IMR-90 (cell line): ENCODE results near the gene P3R3URF. TPM values are rescaled to one million over a fixed set of nuclear protein-coding genes. Genes with fewer than 3 reads are reported as not detected.

Source experiments
- ATAC-seq: fragments of 200-7000 bp; cut with Tn5 transposase; 2 replicates; pipeline ENCODE4 v1.9.1; 2020; ENCODE audit warnings: low read depth, mild to moderate bottlenecking, moderate library complexity
- BruUV-seq: library from RNA; stranded (reverse); fragments of 400-500 nt; replicated peaks from 2 replicates; lab custom pipeline; 2021; lab: Mats Ljungman, UMichigan
- CTCF ChIA-PET: fragments of 300-600 bp; formaldehyde crosslinking; extraction: SDS; loops from one replicate; lab custom pipeline; 2021; ENCODE audit warnings: antibody characterized with exemption; lab: Yijun Ruan, JAX
- POLR2A ChIA-PET: fragments of 300-600 bp; sonication (Branson Sonifier 250); formaldehyde crosslinking; loops from one replicate; lab custom pipeline; 2022; ENCODE audit warnings: antibody characterized with exemption; ENCODE audit not compliant: unreplicated experiment; lab: Charles Lee
- DNase-seq: peaks from one replicate; pipeline ENCODE4 v3.0.0; 2013
- H2AFZ ChIP-seq: replicated peaks from 2 replicates; pipeline ENCODE3; 2013; ENCODE audit warnings: low read length, mild to moderate bottlenecking; ENCODE audit not compliant: poor library complexity
- H2AK5ac ChIP-seq: 2 replicates; pipeline ENCODE4 v1.6.1; 2013; ENCODE audit warnings: low read depth, low read length, inconsistent platforms
- H2AK9ac ChIP-seq: replicated peaks from 2 replicates; pipeline ENCODE3; 2013; ENCODE audit warnings: mild to moderate bottlenecking, low read depth, low read length, moderate library complexity; ENCODE audit not compliant: poor library complexity
- H2BK120ac ChIP-seq: 2 replicates; pipeline ENCODE4 v1.6.1; 2013; ENCODE audit warnings: low read depth, low read length, inconsistent platforms
- H2BK15ac ChIP-seq: 3 replicates; pipeline ENCODE4 v1.6.1; 2013; ENCODE audit warnings: low read depth, low read length, inconsistent platforms
- H2BK20ac ChIP-seq: 2 replicates; pipeline ENCODE4 v1.6.1; 2013; ENCODE audit warnings: low read depth, mild to moderate bottlenecking, inconsistent platforms, low read length, moderate library complexity
- H2BK5ac ChIP-seq: 2 replicates; pipeline ENCODE4 v1.6.1; 2013; ENCODE audit warnings: mild to moderate bottlenecking, low read depth, low read length, inconsistent platforms; ENCODE audit not compliant: poor library complexity, severe bottlenecking
- H3K14ac ChIP-seq: replicated peaks from 2 replicates; pipeline ENCODE4 v1.6.1; 2013; ENCODE audit warnings: low read depth, low read length, inconsistent platforms
- H3K18ac ChIP-seq: 2 replicates; pipeline ENCODE4 v1.6.1; 2013; ENCODE audit warnings: low read depth, low read length, control low read depth
- H3K23ac ChIP-seq: 2 replicates; pipeline ENCODE4 v1.6.1; 2013; ENCODE audit warnings: low read depth, low read length, inconsistent platforms
- H3K27ac ChIP-seq: 2 replicates; pipeline ENCODE4 v1.5.1; 2013; ENCODE audit warnings: mild to moderate bottlenecking, control low read depth, low read length; ENCODE audit not compliant: insufficient read depth
- H3K27me3 ChIP-seq: 2 replicates; pipeline ENCODE4 v1.6.1; 2013; ENCODE audit warnings: low read length; ENCODE audit not compliant: control insufficient read depth, insufficient read depth
- H3K36me3 ChIP-seq: 2 replicates; pipeline ENCODE4 v1.6.1; 2013; ENCODE audit warnings: low read length, mixed read lengths; ENCODE audit not compliant: control insufficient read depth, insufficient read depth
- H3K4ac ChIP-seq: 2 replicates; pipeline ENCODE4 v1.6.1; 2013; ENCODE audit warnings: low read depth, low read length, inconsistent platforms
- H3K4me1 ChIP-seq: 2 replicates; pipeline ENCODE4 v1.6.1; 2013; ENCODE audit warnings: low read length, mixed read lengths; ENCODE audit not compliant: control insufficient read depth, insufficient read depth
- H3K4me2 ChIP-seq: 2 replicates; pipeline ENCODE4 v1.6.1; 2013; ENCODE audit warnings: low read depth, mild to moderate bottlenecking, control low read depth, low read length, moderate library complexity
- H3K4me3 ChIP-seq: 2 replicates; pipeline ENCODE4 v1.5.1; 2013; ENCODE audit warnings: low read depth, mild to moderate bottlenecking, control low read depth, low read length, moderate library complexity; ENCODE audit not compliant: insufficient read depth
- H3K56ac ChIP-seq: 2 replicates; pipeline ENCODE4 v1.6.1; 2013; ENCODE audit warnings: low read length, inconsistent platforms; ENCODE audit not compliant: insufficient read depth; ENCODE audit errors: extremely low read depth
- H3K79me1 ChIP-seq, 2 experiments: 2 replicates each; pipeline ENCODE4 v1.6.1; 2013; ENCODE audit warnings: low read length in 2 of 2, inconsistent platforms in 1 of 2, low read depth in 1 of 2
- H3K9ac ChIP-seq: 2 replicates; pipeline ENCODE4 v1.6.1; 2013; ENCODE audit warnings: low read depth, low read length, control low read depth
- H3K9me1 ChIP-seq: 2 replicates; pipeline ENCODE4 v1.6.1; 2013; ENCODE audit warnings: low read length, inconsistent platforms; ENCODE audit not compliant: insufficient read depth
- H3K9me3 ChIP-seq: 2 replicates; pipeline ENCODE4 v1.6.1; 2013; ENCODE audit warnings: low read length; ENCODE audit not compliant: control insufficient read depth, insufficient read depth
- H4K20me1 ChIP-seq: 2 replicates; pipeline ENCODE4 v1.6.1; 2013; ENCODE audit warnings: low read length, inconsistent platforms; ENCODE audit not compliant: insufficient read depth
- H4K5ac ChIP-seq: 2 replicates; pipeline ENCODE4 v1.6.1; 2013; ENCODE audit warnings: mild to moderate bottlenecking, low read depth, low read length, control low read depth
- H4K8ac ChIP-seq, 2 experiments: 2 replicates each; pipeline ENCODE4 v1.6.1; 2013; ENCODE audit warnings: low read depth in 2 of 2, low read length in 2 of 2, control low read depth in 1 of 2, inconsistent platforms in 1 of 2
- H4K91ac ChIP-seq: 2 replicates; pipeline ENCODE4 v1.6.1; 2013; ENCODE audit warnings: low read depth, low read length, inconsistent platforms; ENCODE audit not compliant: insufficient read depth
- CEBPB ChIP-seq: IDR thresholded peaks from 2 replicates; pipeline ENCODE4 v1.6.1; 2012; ENCODE audit warnings: low read depth, low read length, improper control_type of control experiment
- CHD1 ChIP-seq: IDR thresholded peaks from 2 replicates; pipeline ENCODE4 v1.6.1; 2012; ENCODE audit warnings: low read depth, low read length, improper control_type of control experiment
- CTCF ChIP-seq: conservative IDR thresholded peaks from 2 replicates; pipeline ENCODE4 v1.5.1; 2012; ENCODE audit warnings: mild to moderate bottlenecking, low read depth, low read length, improper control_type of control experiment
- MAZ ChIP-seq: IDR thresholded peaks from 2 replicates; pipeline ENCODE4 v1.6.1; 2012; ENCODE audit warnings: low read depth, mild to moderate bottlenecking, low read length, improper control_type of control experiment, moderate library complexity, borderline replicate concordance
- NFE2L2 ChIP-seq: fragments of 150-350 bp; IDR thresholded peaks from 2 replicates; pipeline ENCODE4 v1.6.1; 2016; ENCODE audit warnings: low read depth, mild to moderate bottlenecking, low read length
- RAD21 ChIP-seq: IDR thresholded peaks from 2 replicates; pipeline ENCODE4 v1.6.1; 2012; ENCODE audit warnings: low read length, improper control_type of control experiment
- RCOR1 ChIP-seq: IDR thresholded peaks from 2 replicates; pipeline ENCODE4 v1.6.1; 2012; ENCODE audit warnings: mild to moderate bottlenecking, low read length, improper control_type of control experiment; ENCODE audit not compliant: insufficient replicate concordance
- RFX5 ChIP-seq: IDR thresholded peaks from 2 replicates; pipeline ENCODE4 v1.8.0; 2012; ENCODE audit warnings: low read depth, mild to moderate bottlenecking, low read length, moderate library complexity
- SMC3 ChIP-seq: fragments of 150-350 bp; IDR thresholded peaks from 2 replicates; pipeline ENCODE4 v1.6.1; 2016; ENCODE audit warnings: low read depth, mild to moderate bottlenecking, antibody characterized with exemption, low read length, moderate library complexity
- WGBS, 2 experiments: methylation state at CpG; one replicate each; pipeline versions ENCODE4 v1.1.5 to v1.1.7; 2013; ENCODE audit warnings: missing lambda C conversion rate in 2 of 2; ENCODE audit not compliant: insufficient read length in 1 of 2; ENCODE audit errors: extremely low coverage in 2 of 2; 5-methylcytosine and 5-hydroxymethylcytosine counted together
- dilution Hi-C: fragments of 300-500 bp; cut with HindIII; formaldehyde crosslinking; loops from one replicate; pipeline ENCODE4 v1.14.3; 2018; ENCODE audit warnings: low sequenced_read_pairs; ENCODE audit not compliant: unreplicated experiment
- in situ Hi-C: fragments of 300-500 bp; cut with MboI; formaldehyde crosslinking; loops from 3 replicates; pipeline ENCODE4 v1.14.3; 2019; ENCODE audit warnings: low sequenced_read_pairs, inconsistent platforms, mixed read lengths
- intact Hi-C: fragments of 100-400 bp; cut with micrococcal nuclease; formaldehyde crosslinking; loops from 2 replicates; pipeline ENCODE4 v1.10.0; 2022
- polyA plus RNA-seq, 3 experiments: library from polyadenylated mRNA; depleted of rRNA; stranded (reverse); fragments of >200 nt; gene quantifications; 2 replicates each; pipeline ENCODE4 v1.2.3, GENCODE V29; 2012; ENCODE audit warnings: low replicate concordance in 1 of 3
- total RNA-seq: library from RNA; depleted of rRNA; stranded (reverse); fragments of >200 nt; gene quantifications from 2 replicates; pipeline ENCODE4 v1.2.3, GENCODE V29; 2012
- TF ChIP-seq, protein P1 (sequence below): fragments of 150-350 bp; IDR thresholded peaks from 2 replicates; pipeline ENCODE4 v1.6.1; 2016; ENCODE audit warnings: low read depth, mild to moderate bottlenecking, low read length, moderate library complexity, borderline replicate concordance

Gene P3R3URF
- total and polyA plus RNA-seq, 2 of the 4 experiments (the other 2 are of a cell fraction): not detected

DNA sequence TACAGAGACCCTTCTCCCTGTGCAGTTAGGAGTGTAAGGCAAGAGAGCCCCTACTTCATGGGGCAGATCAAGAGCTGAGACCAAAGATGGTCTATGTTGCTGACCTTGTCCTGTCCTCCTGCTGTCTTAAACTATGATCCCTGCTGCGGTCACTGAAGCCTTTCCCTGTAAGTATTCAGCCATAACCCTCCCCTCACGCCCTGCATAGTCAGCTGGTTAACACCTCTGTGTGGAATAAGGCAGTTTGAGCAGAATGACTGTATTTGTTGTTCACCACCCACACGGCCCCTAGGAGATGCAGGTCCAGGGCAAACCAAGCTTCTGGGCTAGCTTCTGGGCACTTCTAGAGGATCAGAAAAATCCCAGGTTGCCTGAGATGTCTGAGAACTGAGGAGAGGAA lies 1.0 kb downstream of the P3R3URF start:
- Histone ChIP-seq H2AFZ (peak overlapping the region; percentile 68), H3K27me3 (peaks cover 4% of the 10 kb centered on the region; the same call in 1 of the 2 replicates), H4K8ac (no peak overlapping the region), H2BK5ac (no peak overlapping the region), H3K56ac (no peak overlapping the region), H3K4me2 (no peak overlapping the region), H3K27ac (no peak overlapping the region), H4K91ac (no peak overlapping the region), H4K5ac (no peak overlapping the region), H3K23ac (no peak overlapping the region; the same call in 1 of the 2 replicates), H4K20me1 (no peaks in the 10 kb centered on the region), H3K36me3 (no peaks in the 10 kb centered on the region), H3K4me1 (peaks cover 5% of the 10 kb centered on the region), H3K9me3 (no peaks in the 10 kb centered on the region), H2BK15ac (no peak overlapping the region), H2AK9ac (no peak overlapping the region), H3K79me1 (no peaks in the 10 kb centered on the region), H3K9ac (no peak overlapping the region), H3K18ac (no peak overlapping the region), H3K9me1 (peaks cover 9% of the 10 kb centered on the region), H2AK5ac (no peak overlapping the region), H2BK20ac (no peak overlapping the region), H3K4ac (no peak overlapping the region; the same call in 1 of the 2 replicates), H3K4me3 (no peak overlapping the region), H2BK120ac (0 out of 2 replicates have a peak overlapping the region, but pooled peaks have one; percentile 22), H3K14ac (no peak overlapping the region)
- DNase-seq (no peak), ATAC-seq (no peak)
- dilution Hi-C loops: loop anchor here (25.0 kb wide), 1 partner anchor 138 kb away; no protein-coding TSS in a partner anchor
- intact Hi-C loops: loop anchor here (5.0 kb wide), 2 partner anchors 118 to 293 kb away; no protein-coding TSS in a partner anchor
- POLR2A ChIA-PET: no interaction called here
- BruUV-seq: no TSS peak
- no CpG with 5 or more reads among the region's 3 CpGs for WGBS, 2 experiments
- in situ Hi-C loops: loop anchor here (5.0 kb wide), 1 partner anchor 138 kb away; no protein-coding TSS in a partner anchor
- TF ChIP-seq CHD1 (no peak), SMC3 (no peak), CEBPB (no peak), RFX5 (no peak), RAD21 (no peak), MAZ (no peak), CTCF (no peak), RCOR1 (no peak), NFE2L2 (no peak)
- TF ChIP-seq, protein P1, sequence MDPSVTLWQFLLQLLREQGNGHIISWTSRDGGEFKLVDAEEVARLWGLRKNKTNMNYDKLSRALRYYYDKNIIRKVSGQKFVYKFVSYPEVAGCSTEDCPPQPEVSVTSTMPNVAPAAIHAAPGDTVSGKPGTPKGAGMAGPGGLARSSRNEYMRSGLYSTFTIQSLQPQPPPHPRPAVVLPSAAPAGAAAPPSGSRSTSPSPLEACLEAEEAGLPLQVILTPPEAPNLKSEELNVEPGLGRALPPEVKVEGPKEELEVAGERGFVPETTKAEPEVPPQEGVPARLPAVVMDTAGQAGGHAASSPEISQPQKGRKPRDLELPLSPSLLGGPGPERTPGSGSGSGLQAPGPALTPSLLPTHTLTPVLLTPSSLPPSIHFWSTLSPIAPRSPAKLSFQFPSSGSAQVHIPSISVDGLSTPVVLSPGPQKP: no peak
- CTCF ChIA-PET: no interaction called here
